ENCODE results near the gene FOSL2.
A peak's percentile ranks its signal among the peaks of the same experiment; 100 is the strongest.

FOSL2 gene

DNA sequence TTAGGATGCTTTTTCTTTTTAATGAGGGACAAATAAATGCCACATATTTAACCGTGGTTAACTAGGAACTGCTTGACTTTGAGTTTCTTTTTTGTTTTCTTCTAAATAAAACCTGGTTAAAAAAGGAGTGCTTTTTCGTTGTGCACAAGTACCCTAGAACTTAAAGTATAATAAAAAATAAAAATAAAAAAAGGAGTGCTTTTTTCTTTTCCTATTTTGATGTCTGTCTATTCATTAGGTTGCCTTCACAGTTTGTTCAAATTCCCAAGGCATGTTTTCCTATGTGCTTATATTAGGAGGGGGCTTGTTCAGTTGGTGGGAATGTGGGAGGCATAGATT lies 4.4 kb downstream of the FOSL2 start:
- no peak for DNase-seq

DNA sequence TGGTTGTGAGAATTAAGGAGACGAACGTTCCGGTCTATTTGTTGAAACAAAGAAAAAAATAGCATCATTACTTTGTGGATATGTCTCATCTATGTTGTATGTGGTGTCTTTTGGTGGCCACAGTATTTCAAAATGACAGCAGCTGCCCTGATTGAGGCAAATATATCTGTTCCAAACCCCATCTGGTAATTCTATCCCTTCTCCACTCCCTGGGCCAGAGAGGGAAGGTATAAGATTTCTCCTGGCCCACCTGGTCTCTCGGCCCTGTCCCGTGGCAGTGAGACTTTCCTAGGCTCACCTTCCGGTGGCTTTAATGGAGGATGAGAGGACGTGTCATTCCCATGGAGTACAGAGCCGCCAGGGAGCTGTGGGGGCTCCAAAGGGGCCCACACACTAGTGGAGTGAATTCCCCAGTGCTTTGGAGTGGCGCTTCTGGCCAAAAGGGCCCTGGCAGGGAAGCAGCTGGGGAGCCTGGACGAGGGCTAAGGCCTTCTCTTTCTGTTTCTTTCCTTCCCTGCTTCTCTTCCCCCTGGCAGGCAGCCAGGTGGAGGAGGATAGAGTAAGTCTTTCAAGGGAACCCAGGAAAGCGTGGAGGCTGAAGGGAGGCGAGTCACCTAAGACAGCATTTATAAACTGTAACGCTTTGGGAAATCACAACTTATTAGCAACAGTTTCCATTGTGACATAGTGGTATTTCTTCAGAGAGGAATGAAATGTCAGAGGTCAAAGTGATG lies 5.6 kb downstream of the FOSL2 start:
- DNase-seq, result no peak

DNA sequence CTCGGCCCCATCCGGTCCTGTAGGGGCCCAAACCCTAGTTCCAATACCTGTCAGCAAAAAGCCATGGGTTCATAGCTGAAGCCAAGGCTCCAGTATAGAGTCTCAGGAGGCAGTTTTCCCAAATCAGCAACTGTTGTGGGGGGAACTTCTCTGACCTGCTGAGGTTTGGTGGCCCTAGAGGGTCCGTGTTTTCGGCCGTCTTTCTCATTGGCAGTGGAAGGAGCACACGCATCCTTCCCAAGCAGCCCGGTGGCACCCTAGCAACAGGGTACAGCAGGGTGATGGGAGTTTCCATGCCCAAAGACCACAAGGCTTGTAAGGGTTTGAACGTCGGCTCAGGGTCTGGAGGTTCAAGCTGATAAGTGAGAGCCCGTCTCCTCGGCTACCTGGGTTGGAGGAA lies 6.6 kb downstream of the FOSL2 start:
- DNase-seq, result no peak

DNA sequence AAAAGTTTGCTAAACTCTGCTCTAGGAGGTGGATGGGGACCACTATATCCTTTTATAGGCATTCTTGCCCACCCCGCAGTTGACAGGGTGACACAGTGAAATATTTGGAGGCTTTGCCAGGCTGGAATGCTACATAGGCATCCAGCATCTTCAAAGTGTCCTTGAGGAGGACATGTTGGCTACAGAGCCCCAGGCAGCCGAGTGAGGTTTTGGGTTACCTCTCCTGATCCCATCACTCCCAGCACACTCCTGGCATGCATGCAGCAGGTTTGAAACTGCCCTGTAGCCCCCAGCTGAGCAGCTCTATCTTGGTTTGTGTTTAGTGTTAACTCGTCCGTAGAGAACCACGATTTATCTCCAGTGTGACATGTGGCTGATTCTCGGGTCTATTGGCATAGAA lies 7.3 kb downstream of the FOSL2 start:
- no peak for DNase-seq

DNA sequence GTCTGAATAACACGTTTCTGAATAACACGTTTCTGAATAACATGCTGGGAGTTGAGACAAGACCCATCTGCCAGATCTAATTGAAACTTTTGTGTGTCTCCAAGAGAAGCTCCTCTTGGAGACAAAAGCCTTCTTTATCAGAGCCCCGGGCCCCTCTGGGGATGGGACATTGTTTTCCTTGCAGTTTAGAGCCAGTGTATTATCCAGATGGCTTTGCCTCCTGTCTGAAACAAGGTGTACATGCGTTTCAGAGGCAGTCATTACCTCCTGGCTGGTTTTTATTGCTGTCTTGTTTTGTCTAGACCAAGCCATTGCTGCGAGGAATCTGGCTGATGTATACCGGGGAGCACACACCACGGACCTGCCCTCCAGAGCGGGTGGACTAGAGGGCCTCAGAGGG lies 7.8 kb downstream of the FOSL2 start:
- DNase-seq, result no peak

DNA sequence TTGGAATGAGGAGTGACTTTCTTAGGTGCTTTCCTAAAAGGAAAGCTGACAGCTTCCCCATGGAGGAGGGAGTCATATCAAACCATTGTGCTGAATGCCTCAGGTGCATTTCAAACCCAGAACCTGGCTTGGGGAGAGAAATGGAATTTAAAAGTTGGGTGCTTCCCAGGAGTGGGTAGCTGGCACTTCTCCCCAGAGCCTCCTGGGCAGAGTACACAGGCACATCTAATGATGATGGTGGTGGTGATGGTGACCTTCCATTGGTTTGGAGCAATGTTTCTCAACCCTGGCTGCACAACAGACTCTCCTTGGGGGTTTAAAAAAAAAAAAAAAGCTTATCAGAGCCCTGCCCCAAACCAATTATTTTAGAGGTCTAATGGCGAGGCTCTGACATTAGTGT lies 8.3 kb downstream of the FOSL2 start:
- no peak for DNase-seq

DNA sequence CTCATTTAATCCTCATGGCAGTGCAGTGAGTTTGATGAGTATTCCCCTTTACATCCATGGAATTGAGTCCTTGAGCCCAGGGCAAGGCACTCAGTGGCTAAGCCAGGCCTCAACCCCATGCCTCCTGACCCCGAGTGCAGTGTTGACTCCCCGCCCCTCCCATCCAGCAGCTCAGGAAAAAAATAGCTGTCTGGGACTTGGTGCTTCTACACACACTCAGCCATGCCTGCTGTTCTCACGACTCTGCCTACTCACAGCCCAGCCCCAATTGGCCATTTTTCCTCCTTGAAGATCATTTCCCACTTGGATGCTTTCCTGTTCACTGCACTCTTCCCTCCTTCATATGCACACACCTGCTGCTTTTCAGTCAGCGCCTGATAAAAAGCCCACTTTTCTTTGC lies 8.8 kb downstream of the FOSL2 start:
- DNase-seq, result no peak

DNA sequence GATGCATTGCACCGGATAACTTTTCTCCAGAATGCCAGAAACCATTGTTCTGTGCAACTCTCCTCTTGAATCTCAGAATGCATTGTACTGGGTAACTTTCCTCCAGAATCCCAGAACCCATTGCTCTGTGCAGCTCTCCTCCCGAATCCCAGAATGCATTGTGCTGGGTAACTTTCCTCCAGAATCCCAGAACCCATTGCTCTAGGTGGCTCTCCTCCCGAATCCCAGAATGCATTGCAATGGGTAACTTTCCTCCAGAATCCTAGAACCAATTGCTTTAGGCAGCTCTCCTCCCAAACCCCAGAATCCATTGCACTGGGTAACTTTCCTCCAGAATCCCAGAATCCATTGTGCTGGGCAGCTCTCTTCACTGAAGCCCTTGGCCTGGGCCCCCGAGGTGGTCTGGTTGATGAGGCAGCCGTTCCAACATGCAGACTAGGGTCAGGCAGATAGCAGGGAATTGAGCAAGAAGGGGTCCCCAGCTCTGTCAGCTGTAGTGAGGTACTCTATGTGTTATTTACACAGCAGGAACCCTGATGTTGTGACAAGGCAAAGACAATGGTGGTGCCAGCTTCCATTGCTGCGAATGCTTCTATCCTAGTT lies 9.4 kb downstream of the FOSL2 start:
- DNase-seq, result no peak

DNA sequence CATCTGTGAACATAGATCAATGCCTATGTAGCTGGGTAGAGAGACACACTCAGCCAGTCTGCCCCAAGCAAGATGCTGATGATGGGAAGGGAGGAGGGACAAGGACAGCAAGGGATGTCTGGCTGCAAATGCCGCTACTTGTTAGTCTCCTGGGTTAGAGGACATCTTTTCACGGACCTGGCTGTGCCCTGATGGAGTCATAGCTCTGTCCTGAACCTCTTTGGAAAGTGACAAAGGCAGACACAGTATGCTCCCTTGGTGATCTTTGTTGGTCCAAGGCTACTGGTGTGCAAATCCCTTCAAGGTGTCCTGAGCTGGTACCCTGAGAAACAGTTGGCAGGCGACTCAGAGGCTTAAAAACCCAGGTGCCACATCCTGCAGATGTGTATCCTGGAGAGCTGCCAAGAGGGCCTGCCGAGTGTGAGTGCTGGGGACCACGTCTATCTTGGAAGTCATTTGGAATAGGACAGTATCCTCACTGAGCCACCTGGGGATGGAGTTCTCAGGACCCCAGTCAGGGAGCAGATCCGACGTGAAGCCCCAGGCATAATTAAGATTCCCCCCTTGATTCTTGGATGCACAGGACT lies 10.8 kb downstream of the FOSL2 start:
- no peak for DNase-seq

DNA sequence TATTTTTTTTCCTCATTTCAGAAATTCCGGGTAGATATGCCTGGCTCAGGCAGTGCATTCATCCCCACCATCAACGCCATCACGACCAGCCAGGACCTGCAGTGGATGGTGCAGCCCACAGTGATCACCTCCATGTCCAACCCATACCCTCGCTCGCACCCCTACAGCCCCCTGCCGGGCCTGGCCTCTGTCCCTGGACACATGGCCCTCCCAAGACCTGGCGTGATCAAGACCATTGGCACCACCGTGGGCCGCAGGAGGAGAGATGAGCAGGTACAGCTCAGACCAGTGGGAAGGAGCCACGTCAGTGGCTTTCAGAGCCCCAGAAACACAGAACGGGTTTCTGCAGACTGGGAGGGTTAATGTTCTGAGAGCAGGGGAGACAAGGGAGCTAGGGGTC lies 11.4 kb downstream of the FOSL2 start:
- no peak for DNase-seq

DNA sequence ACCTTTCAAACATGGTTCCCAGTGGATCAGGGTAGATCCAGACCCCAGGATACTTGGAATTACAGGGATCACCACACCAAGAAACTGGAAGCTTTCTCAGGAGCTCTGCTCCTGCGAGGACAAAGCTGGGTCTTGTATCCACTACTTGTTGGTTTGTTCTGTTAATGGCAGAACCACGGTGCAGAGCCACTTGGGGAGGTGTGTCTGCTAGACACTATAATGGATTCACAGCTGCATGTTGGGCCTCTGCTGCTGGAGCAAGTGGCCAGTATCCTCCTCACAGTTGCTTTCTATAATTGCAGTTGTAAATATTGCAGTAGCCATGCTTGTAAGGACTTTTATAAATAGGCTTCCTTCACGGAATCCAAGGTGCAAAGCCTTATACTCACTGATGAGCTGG lies 12.9 kb downstream of the FOSL2 start:
- DNase-seq, result no peak

DNA sequence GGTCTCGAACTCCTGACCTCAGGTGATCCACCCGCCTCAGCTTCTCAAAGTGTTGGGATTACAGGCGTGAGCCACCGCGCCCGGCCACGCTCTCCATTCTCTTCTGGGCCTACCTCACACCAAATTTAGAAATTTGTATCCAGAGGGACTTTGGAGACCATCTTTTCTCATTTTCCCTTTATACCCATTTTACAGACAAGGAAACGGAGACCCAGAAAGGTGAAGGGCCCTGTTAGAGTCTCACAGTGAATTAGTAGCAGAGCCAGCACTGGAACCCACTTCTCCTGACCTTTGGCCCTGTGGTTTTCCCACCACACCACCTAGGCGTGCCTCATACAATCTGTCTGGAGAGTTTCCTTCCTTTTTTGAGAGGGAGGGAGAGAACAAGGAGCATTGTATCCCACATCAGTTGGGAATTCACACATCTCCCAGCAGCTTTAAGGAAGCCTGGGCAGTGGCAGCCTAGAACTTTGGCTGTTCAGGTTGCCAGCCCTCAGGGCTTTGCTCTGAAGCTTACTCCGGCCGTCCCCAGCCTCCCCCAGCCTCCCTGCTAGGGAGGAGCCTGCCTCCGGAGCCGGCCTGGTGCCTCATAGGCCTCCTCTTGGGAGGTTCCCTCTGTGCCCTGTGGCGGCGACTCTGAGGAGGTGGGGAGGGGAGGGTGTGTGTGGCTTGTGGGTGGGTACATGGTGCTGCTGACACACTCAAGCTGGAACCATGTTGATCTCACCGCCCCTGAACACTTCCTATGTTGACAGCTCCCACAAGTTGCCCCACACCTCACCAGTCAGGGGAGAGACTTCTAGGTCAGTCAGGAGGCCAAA lies 13.8 kb downstream of the FOSL2 start:
- peak; percentile 80 for DNase-seq

DNA sequence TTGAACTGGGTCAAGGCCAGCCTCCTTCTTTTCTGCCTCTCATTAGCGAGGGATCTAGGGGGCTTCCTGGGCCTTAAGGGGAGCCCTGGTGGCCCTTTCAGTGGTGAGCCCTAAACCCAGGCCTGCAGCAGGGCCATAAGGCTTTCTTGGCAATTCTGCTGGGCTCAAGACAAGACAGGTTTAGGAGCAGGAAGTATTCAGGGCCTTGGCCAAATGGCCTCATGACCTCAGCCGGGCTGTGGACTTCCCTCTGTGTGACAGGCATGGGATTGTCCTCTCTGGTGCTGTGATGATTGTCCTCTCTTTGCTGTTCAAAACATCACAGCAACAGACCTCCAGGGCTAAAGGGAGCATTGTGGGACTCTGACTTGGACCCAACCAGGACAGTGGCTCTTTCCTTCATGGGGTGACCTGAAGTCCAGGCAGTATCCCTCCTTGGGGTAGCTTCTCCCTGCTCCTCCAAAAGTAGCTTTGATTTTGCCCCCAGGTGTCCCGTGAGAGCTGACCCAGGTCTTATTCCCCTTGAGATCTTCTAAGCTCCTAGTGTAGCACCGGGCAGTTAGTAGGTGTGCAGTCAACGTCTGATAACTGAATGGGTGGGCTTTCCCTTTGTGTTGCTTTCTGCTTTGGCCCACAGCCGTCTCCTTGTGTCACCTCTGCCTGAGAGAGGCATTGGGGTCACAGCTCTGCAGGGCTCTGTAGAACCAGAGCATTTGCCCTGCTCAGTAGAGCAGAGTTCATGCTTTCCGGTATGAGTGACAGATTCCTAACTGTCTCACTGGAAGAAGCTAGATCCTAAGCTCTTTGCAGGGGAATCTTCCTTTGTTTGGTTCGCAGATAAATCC lies 14.7 kb downstream of the FOSL2 start:
- no peak for DNase-seq

DNA sequence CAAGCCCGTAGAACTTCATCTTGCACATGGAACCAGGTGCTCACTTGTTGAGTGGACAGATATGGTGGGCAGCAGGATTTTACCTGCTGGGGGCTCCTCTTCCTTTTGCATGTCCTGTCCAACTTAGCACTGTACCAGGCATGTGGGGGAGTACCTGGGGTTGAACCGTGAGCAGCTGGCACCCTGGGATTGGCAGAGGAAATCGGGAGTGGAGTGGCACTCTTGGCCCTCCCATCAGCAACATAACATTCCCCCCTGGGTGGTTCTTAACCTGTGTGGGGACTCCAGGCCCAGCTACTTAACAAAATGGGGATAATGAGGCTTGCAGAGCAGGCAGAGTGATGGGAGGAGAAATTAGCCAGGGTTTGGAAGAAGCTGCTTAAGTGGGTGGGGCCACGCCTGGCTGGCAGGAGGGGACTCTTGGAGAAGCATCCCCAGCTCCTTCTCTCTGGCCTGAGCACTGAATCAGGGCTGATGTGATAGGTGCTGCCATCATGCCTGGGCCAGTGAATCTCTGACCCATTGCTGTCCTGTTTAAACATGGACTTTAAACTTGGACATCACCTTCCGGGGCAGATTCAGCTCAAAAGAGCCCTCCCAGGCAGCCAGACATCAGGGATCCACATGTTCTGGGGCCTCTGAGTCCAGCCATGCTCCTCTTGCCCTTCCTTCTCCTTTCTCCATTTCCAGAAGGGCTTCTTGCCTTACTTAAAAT lies 15.5 kb downstream of the FOSL2 start:
- no peak for DNase-seq

DNA sequence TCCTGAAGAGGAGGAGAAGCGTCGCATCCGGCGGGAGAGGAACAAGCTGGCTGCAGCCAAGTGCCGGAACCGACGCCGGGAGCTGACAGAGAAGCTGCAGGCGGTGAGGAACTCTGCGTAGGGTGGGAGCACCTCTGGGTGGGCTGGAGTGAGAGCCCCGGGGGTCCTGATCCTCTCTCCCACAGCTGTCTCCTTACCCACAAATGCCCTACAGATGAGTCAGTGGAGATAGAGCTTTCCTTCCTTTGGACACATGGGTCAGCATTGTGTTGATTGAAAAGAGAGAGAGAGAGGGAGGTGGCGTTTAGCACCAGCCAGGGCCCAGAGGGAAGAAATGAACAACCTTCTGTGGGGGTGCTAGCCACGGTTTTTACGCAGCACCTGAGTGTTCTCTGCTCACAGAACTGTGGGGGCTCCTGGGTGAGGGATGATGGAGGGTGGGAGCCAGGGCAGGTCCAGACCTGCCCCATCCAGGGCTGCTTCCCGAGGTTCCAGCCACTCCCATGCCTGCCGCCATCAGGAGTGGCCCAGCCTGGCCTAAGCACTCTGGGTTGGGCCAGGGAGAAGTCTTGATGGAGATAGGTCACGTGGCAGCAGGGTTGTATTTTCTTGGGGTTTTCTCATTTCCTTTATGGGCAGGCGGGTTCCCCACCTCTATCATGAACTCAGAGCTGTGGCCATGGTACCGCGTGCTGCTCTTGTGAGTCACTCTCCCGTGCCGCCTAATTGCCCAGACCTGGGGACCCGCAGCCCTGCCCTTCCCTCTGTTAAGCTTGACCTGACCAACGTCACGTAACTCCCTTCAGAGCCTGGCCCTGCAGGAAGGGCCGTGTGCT lies 16.3 kb downstream of the FOSL2 start:
- peak; percentile 81 for DNase-seq

DNA sequence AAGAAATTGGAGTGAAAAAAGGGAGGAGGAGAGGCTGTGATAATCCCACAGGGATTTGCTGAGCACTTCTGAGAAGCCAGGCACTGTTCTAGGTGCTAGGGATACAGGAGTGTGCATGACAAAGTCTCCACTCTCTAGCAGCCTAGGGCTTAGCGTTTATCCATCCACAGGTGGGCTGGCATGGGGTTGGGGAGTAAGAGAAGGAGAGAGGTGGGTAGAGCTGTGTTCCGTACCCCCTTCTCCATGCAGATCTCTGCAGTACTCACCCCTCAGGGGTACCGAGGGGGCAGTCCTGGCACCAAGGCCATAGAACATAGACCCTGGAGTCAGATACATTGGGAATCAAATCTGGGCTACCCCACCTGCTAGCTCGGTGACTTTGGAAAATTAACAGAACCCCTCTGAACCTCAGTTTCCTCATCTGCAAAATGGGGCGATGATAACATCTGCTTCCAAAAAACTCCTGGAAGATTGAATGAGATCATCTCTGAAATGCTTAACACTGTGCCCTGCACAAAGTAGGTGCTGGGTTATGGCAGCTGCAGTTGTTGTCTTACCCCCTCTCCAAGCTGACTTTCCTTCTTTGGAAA lies 18.6 kb downstream of the FOSL2 start:
- no peak for DNase-seq

DNA sequence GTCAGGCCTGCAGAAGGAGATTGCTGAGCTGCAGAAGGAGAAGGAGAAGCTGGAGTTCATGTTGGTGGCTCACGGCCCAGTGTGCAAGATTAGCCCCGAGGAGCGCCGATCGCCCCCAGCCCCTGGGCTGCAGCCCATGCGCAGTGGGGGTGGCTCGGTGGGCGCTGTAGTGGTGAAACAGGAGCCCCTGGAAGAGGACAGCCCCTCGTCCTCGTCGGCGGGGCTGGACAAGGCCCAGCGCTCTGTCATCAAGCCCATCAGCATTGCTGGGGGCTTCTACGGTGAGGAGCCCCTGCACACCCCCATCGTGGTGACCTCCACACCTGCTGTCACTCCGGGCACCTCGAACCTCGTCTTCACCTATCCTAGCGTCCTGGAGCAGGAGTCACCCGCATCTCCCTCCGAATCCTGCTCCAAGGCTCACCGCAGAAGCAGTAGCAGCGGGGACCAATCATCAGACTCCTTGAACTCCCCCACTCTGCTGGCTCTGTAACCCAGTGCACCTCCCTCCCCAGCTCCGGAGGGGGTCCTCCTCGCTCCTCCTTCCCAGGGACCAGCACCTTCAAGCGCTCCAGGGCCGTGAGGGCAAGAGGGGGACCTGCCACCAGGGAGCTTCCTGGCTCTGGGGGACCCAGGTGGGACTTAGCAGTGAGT lies 19.4 kb downstream of the FOSL2 start:
- DNase-seq, result no peak

DNA sequence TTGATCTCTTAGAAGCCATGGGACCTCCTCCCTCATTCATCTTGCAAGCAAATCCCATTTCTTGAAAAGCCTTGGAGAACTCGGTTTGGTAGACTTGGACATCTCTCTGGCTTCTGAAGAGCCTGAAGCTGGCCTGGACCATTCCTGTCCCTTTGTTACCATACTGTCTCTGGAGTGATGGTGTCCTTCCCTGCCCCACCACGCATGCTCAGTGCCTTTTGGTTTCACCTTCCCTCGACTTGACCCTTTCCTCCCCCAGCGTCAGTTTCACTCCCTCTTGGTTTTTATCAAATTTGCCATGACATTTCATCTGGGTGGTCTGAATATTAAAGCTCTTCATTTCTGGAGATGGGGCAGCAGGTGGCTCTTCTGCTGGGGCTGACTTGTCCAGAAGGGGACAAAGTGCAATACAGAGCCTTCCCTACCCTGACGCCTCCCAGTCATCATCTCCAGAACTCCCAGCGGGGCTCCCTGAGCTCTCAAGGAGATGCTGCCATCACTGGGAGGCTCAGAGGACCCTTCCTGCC lies 20.0 kb downstream of the FOSL2 start:
- no peak for DNase-seq

DNA sequence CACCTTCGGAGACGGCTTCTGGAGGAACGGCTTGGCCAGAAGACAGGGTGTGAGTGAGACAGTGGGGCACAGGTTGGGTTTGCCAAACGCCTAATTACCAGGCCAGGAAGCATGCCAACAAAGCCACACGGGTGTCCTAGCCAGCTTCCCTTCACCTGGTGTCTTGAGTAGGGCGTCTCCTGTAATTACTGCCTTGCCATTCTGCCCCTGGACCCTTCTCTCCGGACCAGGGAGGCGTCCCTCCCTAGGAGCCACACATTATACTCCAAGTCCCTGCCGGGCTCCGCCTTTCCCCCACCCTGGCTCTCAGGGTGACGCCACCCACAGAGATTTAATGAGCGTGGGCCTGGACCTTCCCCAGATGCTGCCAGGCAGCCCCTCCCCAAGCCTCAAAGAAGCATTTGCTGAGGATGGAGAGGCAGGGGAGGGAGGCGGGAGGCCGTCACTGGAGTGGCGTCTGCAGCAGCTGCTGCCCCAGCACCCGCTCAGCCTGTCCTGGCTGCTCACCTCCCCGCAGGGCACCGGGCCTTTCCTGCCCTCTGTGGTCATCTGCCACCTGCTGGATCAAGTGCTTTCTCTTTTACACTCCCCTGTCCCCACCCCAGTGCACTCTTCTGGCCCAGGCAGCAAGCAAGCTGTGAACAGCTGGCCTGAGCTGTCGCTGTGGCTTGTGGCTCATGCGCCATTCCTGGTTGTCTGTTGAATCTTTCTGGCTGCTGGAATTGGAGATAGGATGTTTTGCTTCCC lies 20.7 kb downstream of the FOSL2 start:
- DNase-seq, result no peak

All from CD4-positive, alpha-beta T cell treated with Interleukin-4 for 4 hours (primary cell).